SK-N-SH (cell line): Measurements from ENCODE around the gene BTBD9. TPM values are rescaled to one million over a fixed set of nuclear protein-coding genes. Genes with fewer than 3 reads are reported as not detected.

Experiments used
- CTCF ChIA-PET: fragments of 300-600, 350-600 bp; formaldehyde crosslinking; extraction: SDS; loops from one replicate; lab custom pipeline; 2021; lab: Yijun Ruan, JAX
- POLR2A ChIA-PET: fragments of 350-600 bp; sonication (Branson Sonifier 250); formaldehyde crosslinking; extraction: SDS; loops from one replicate; lab custom pipeline; 2020; ENCODE audit warnings: antibody characterized with exemption, inconsistent platforms; lab: Yijun Ruan, JAX
- DNase-seq: peaks from one replicate; pipeline ENCODE4 v3.0.0; 2012
- H2AFZ ChIP-seq: fragments of 200-600 bp; sonication (generic); 2 replicates; pipeline ENCODE4 v1.8.1; 2016; ENCODE audit warnings: antibody characterized with exemption, mild to moderate bottlenecking, low read depth
- H3F3A ChIP-seq: fragments of 200-600 bp; sonication (generic); replicated peaks from 2 replicates; pipeline ENCODE3; 2016; ENCODE audit warnings: antibody characterized with exemption, mild to moderate bottlenecking; ENCODE audit not compliant: insufficient read depth
- H3K27ac ChIP-seq, 2 experiments: fragments of 200-500 bp in 1 of 2; fragments of 200-600 bp in 1 of 2; sonication (Bioruptor generic) in 1 of 2; sonication (generic), shearing (Covaris generic) in 1 of 2; 2 replicates each; pipeline versions ENCODE4 v1.5.1 to v1.6.1; 2014 to 2016; ENCODE audit warnings: low read depth in 2 of 2, inconsistent platforms in 1 of 2, low read length in 1 of 2, mild to moderate bottlenecking in 1 of 2, mixed read lengths in 1 of 2
- H3K27me3 ChIP-seq: fragments of 200-600 bp; sonication (generic), shearing (Covaris generic); 2 replicates; pipeline ENCODE4 v1.6.1; 2016; ENCODE audit warnings: mixed run types; ENCODE audit not compliant: insufficient read depth
- H3K36me3 ChIP-seq, 2 experiments: fragments of 200-500 bp in 1 of 2; fragments of 200-600 bp in 1 of 2; sonication (Bioruptor generic) in 1 of 2; sonication (generic) in 1 of 2; replicated peaks in 1 of 2; 2 replicates each; pipeline versions ENCODE3 to v1.5.1; 2014 to 2016; ENCODE audit warnings: low read length in 1 of 2, mild to moderate bottlenecking in 1 of 2; ENCODE audit not compliant: insufficient read depth in 2 of 2, control insufficient read depth in 1 of 2
- H3K4me1 ChIP-seq, 2 experiments: fragments of 200-500 bp in 1 of 2; fragments of 200-600 bp in 1 of 2; sonication (Bioruptor generic) in 1 of 2; sonication (generic), shearing (Covaris generic) in 1 of 2; 2 replicates each; pipeline versions ENCODE4 v1.5.1 to v1.6.1; 2014 to 2016; ENCODE audit warnings: low read depth in 1 of 2, low read length in 1 of 2, mixed run types in 1 of 2; ENCODE audit not compliant: insufficient read depth in 2 of 2, control insufficient read depth in 1 of 2
- H3K4me2 ChIP-seq: fragments of 200-600 bp; sonication (generic), shearing (Covaris generic); 2 replicates; pipeline ENCODE4 v1.6.1; 2017; ENCODE audit warnings: mixed run types
- H3K4me3 ChIP-seq, 2 experiments: fragments of 200-500 bp in 1 of 2; fragments of 200-600 bp in 1 of 2; sonication (Bioruptor generic) in 1 of 2; sonication (generic), shearing (Covaris generic) in 1 of 2; 2 replicates each; pipeline versions ENCODE4 v1.5.1 to v1.8.1; 2014 to 2016; ENCODE audit warnings: low read depth in 2 of 2, inconsistent platforms in 1 of 2, low read length in 1 of 2, mild to moderate bottlenecking in 1 of 2, mixed read lengths in 1 of 2, moderate library complexity in 1 of 2
- H3K79me2 ChIP-seq: fragments of 200-600 bp; sonication (generic); 2 replicates; pipeline ENCODE4 v1.8.1; 2017; ENCODE audit warnings: mild to moderate bottlenecking; ENCODE audit not compliant: insufficient read depth
- H3K9ac ChIP-seq: fragments of 200-600 bp; sonication (generic); 2 replicates; pipeline ENCODE4 v1.6.1; 2017; ENCODE audit warnings: mixed run types
- H3K9me2 ChIP-seq: fragments of 200-600 bp; sonication (generic); 2 replicates; pipeline ENCODE4 v1.6.1; 2017; ENCODE audit warnings: mixed run types
- H3K9me3 ChIP-seq: fragments of 200-600 bp; sonication (generic); 2 replicates; pipeline ENCODE4 v1.6.1; 2017; ENCODE audit warnings: mixed run types, mild to moderate bottlenecking, moderate library complexity
- H4K20me1 ChIP-seq: fragments of 200-600 bp; sonication (generic); 2 replicates; pipeline ENCODE4 v1.6.1; 2017; ENCODE audit warnings: mild to moderate bottlenecking, mixed run types; ENCODE audit not compliant: insufficient read depth
- CTCF ChIP-seq: fragments of 200-600 bp; sonication (generic); IDR thresholded peaks from 2 replicates; pipeline ENCODE4 v1.6.1; 2017; ENCODE audit warnings: antibody characterized with exemption, mild to moderate bottlenecking, moderate library complexity
- NFIC ChIP-seq: IDR thresholded peaks from 2 replicates; pipeline ENCODE4 v1.4.0; 2012; ENCODE audit warnings: borderline replicate concordance
- NRF1 ChIP-seq: IDR thresholded peaks from 2 replicates; pipeline ENCODE4 v1.6.1; 2012; ENCODE audit warnings: low read depth, mild to moderate bottlenecking, low read length
- PBX3 ChIP-seq: IDR thresholded peaks from 2 replicates; pipeline ENCODE4; 2012
- SMC3 ChIP-seq: IDR thresholded peaks from 2 replicates; pipeline ENCODE4 v1.6.1; 2012; ENCODE audit warnings: low read depth, low read length, improper control_type of control experiment
- WGBS: methylation state at CpG from one replicate; pipeline ENCODE4 v1.1.6; 2017; ENCODE audit warnings: low lambda C conversion rate; 5-methylcytosine and 5-hydroxymethylcytosine counted together
- polyA plus RNA-seq, 3 experiments: library from polyadenylated mRNA; depleted of rRNA; stranded (reverse); fragments of >200 nt; gene quantifications; 2 replicates each; pipeline ENCODE4 v1.2.3, GENCODE V29; 2012

BTBD9 gene
- polyA plus RNA-seq, 1 of the 3 experiments (the other 2 are of a cell fraction), result 2.2 TPM

GRCh38 chr6:38404900-38405556 is 234.7 kb downstream of the BTBD9 start:
- Histone ChIP-seq H3K27ac (peak overlapping the region in 1 of 2 experiments; percentile 77; a peak in 2 of 4 replicates), H3K9ac (no peak overlapping the region), H3K4me3 (no peak overlapping the region), H3K4me1 (peaks cover 0 to 20% of the 10 kb centered on the region in 2 experiments; a peak in 2 of 4 replicates), H3K4me2 (no peak overlapping the region), H2AFZ (no peak overlapping the region), H3K27me3 (no peaks in the 10 kb centered on the region), H3K9me2 (no peaks in the 10 kb centered on the region), H4K20me1 (no peaks in the 10 kb centered on the region), H3F3A (no peaks in the 10 kb centered on the region), H3K9me3 (no peaks in the 10 kb centered on the region), H3K79me2 (no peaks in the 10 kb centered on the region), H3K36me3 (no peaks in the 10 kb centered on the region)
- DNase-seq, result no peak
- 74% methylated on average over 3 of the region's 3 CpGs for WGBS
- TF ChIP-seq PBX3 (peak; percentile 58), CTCF (no peak)
- CTCF ChIA-PET, result no interaction called here
- POLR2A ChIA-PET, result no interaction called here

- H3K27me3 ChIP-seq, result no peaks in the 10 kb centered on the region
- peaks cover 0 to 20% of the 10 kb centered on the region in 2 experiments; a peak in 2 of 4 replicates for H3K4me1 ChIP-seq
- ChIA-PET POLR2A (no interaction called here), CTCF (no interaction called here)
- TF ChIP-seq SMC3 (no peak), NFIC (peak; percentile 7; the same call in 1 of the 2 replicates)
- no peak for DNase-seq
- H3K79me2 ChIP-seq, result no peaks in the 10 kb centered on the region
- no peak overlapping the region for H3K4me3 ChIP-seq
- H3K9ac ChIP-seq, result no peak overlapping the region
- H3K27ac ChIP-seq, result peak overlapping the region in 1 of 2 experiments; percentile 77; a peak in 1 of 4 replicates
- H2AFZ ChIP-seq, result no peak overlapping the region
- H3K36me3 ChIP-seq, result no peaks in the 10 kb centered on the region
- H4K20me1 ChIP-seq, result no peaks in the 10 kb centered on the region
- no peaks in the 10 kb centered on the region for H3K9me2 ChIP-seq
- no peak overlapping the region for H3K4me2 ChIP-seq
- 70% methylated on average over 2 of the region's 2 CpGs for WGBS
- H3K9me3 ChIP-seq, result no peaks in the 10 kb centered on the region
- H3F3A ChIP-seq, result no peaks in the 10 kb centered on the region
These were observed 235.4 kb downstream of the BTBD9 start for GRCh38 chr6:38404355-38404754.

DNA sequence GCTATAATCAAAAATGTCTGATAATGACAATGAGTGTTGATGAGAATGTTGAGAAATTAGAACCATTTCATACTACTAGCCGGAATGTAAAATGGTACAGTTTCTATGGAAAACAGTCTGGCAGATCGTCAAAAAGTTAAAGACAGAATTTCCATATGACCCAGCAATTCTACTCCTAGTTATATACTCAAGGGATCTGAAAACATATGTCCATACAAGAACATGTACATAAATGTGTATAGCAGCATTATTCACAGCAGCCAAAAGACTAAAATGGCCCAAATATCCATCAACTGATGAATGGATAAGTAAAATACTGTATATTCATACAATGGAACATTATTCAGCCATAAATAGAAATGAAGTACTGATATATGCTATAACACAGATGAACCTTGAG is 236.2 kb downstream of the BTBD9 start:
- Histone ChIP-seq H3K9me2 (no peaks in the 10 kb centered on the region), H3K9me3 (no peaks in the 10 kb centered on the region), H3K4me2 (no peak overlapping the region), H3F3A (no peaks in the 10 kb centered on the region), H3K9ac (no peak overlapping the region), H3K27me3 (no peaks in the 10 kb centered on the region), H3K79me2 (no peaks in the 10 kb centered on the region), H2AFZ (no peak overlapping the region), H3K27ac (peak overlapping the region in 1 of 2 experiments; percentile 1; a peak in 1 of 4 replicates), H4K20me1 (no peaks in the 10 kb centered on the region), H3K4me3 (no peak overlapping the region), H3K36me3 (no peaks in the 10 kb centered on the region), H3K4me1 (peaks cover 0 to 20% of the 10 kb centered on the region in 2 experiments; a peak in 2 of 4 replicates)
- no peak for TF ChIP-seq NRF1
- 91% methylated on average over 2 of the region's 2 CpGs for WGBS
- no peak for DNase-seq
- ChIA-PET CTCF (no interaction called here), POLR2A (no interaction called here)
